HG03469 (cell line): Measurements from ENCODE around the gene C1orf74.

Experiments used
- ATAC-seq: cut with Tn5 transposase; IDR thresholded peaks from one replicate; pipeline ENCODE4 v1.9.1; 2021; ENCODE audit warnings: mild to moderate bottlenecking, moderate library complexity, moderate number of reproducible peaks; ENCODE audit not compliant: unreplicated experiment

Gene C1orf74

GRCh38 chr1:209747580-209748262, 36.6 kb downstream of the C1orf74 start:
- peak; percentile 35 for ATAC-seq

DNA sequence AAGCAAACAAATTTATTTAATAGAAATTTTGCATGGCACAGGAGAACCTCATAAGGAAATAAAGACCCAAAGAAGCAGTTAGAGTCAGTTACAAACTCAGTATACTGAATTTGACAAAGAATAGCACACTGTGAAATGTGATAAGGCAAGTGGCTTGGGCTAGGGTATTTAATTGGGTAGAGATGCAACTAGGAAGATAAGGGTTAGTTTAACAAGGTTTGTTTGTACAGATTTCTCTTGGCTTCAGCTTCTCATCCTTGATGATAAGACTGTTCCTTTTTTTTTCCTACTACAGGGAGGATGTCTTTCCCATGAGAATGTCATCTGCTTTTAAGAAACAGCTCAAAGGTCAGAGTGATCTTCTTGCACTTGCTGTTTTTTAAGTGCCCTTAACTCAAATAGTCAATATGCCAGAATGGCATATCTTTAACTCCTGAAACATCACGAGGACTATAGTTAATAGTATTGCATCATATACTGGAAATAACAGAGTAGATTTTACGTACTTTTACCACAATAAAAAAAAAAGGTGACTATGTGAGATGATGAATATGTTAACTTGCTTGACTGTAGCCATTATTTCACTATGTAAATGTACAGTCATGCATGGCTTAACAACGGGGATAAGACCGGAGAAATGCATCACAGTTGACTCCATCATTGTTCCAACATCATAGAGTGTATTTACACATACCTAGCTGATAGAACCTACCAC, 37.8 kb downstream of the C1orf74 start:
- no peak for ATAC-seq

- ATAC-seq: no peak
These were observed 41.2 kb downstream of the C1orf74 start for GRCh38 chr1:209743145-209743482.

DNA sequence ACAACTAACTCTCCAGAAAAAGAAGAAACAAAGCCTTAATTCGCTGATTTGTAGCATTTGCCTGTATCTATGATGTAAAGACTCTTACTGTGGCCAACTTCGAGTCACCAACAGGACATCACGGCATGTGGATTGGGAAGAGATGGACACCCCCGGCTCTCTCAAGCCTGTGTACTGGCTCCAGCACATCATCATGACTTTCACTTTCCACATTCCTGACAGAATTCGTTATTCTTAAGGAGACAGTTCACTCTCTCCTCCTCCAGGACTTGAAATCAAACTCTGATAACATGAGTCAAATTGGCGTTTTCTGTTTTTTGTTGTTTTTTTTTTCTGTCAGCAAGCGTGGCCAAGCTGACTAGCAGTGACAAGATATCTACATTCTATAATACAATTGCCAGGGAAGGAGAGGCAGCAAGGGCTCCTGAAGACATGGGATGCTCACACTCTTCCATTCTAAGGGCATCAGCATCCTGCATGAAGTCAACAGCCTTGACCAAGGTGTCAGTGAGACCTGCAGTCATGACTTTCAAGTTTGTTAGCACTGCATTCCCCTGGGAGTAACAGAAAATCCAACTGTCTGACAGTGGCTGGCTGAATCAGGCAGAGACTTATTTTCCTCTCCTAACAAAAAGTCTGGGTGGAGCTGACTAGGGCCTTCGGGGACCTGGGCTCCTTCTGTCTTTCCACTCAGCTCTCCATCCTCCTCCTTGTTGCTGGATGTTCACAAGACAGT, 41.8 kb downstream of the C1orf74 start:
- no peak for ATAC-seq

DNA sequence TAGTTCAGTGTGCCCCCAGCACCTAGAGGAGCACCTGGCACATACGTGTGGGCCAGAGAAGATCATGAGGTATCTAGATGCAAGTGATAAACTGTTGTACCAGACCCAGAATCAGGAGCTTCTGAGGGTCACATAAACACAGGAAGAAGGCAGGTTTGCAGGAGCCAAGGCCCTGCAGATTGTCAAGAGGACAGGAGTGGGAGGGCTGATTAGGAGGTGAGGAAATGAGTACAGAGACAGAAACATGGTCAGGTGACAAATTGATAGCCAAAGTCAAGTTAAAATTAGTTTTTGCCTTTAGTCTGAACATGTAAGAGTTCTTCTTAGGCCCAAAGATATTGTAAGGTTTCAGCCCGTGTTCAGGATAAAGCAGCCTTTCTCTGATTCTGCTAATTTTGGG, 42.5 kb downstream of the C1orf74 start:
- no peak for ATAC-seq

DNA sequence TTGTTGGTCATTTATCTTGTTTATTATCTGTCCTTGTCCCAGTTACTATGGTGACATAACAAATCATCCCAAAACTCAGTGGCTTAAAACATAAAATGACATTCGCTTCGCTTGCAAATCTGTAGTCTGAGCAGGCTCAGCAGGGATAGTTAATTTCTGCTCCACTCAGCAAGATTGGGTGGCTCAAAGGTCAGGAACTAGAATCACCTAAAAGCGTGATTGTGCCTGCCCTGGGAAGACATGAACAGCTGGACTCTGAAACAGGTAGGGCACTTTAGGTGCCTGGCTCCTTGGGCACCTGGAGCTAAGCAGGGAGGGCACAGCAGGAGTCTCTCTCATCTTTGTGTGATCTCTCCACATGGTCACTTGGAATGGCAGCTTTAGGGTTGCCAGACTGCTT, 43.2 kb downstream of the C1orf74 start:
- ATAC-seq: no peak

DNA sequence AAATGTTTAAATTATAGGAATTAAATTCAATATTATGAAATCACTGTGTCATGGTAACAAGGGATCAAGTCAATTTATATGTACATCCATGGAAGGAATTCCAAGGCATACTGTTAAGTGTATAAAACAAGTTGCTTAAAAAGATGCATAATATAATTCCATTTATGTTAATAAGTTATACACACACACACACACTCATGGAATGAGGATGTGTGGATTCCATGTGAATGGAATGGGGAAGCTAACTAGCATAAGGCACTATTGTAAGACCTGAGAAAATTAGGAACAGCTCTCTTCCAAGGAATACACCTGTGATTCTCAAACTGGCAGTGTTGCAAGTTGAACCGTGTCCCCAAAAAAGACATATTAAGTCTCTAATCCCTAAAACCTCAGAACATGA, 46.1 kb downstream of the C1orf74 start:
- ATAC-seq: no peak

DNA sequence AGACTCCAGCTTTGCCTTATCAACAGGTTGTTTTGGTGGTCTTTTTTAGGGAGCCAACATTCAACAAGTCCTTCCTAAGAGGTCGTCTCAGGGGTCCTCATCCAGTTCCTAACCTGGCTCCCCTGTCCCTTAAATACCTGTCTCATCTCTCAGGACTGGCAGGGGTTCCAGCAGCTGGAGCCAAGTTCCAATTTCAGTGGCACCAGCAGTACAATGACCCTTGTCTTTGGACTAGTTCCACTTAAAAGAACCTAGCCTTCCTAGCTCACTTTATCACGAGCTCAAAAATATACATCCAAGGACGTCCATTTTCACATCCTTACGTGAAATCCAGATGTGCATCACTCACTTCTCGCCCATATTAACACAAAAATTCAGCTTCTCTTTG, 47.2 kb downstream of the C1orf74 start:
- ATAC-seq: no peak

- ATAC-seq: no peak
These were observed 47.8 kb downstream of the C1orf74 start for GRCh38 chr1:209736490-209737117.

- no peak for ATAC-seq
These were observed 50.8 kb downstream of the C1orf74 start for GRCh38 chr1:209733409-209734192.

DNA sequence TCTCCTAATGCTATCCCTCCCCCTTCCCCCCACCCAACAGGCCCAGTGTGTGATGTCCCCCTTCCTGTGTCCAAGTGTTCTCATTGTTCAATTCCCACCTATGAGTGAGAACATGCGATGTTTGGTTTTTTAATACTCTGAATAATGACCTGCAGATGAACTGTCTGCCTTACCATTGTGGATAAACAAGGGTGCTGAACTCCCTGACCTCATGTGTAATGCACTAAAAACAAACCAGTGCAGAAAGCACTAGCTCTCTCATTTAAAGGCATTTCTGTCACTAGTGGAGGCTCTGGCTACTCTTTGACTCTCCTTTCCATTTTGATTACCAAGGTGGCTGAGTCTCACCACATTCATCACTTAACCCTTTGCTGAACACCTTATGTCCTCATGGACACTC, 51.6 kb downstream of the C1orf74 start:
- no peak for ATAC-seq

DNA sequence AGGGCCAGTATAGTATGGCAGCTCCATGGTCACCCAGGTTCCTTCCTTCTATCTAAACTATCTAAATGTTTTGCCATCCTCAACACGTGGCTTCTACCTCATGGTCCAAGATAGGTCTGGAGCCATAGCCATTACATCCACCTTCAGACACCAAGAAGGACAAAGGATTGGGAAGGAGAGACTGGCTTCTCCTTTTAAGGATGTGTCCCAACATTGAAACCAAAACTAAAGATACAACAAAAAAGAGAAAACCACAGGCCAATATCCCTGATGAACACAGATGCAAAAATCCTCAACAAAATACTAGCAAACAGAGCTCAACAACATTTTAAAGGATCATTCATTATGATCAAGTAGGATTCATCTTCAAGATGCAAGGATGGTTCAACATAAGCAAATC, 54.9 kb downstream of the C1orf74 start:
- ATAC-seq: no peak
